Left colon (tissue), 2 donors: ENCODE results near the gene CLOCK. TPM values are rescaled to one million over a fixed set of nuclear protein-coding genes. Genes with fewer than 3 reads are reported as not detected.

Experiments used
- ATAC-seq: fragments of 200-7000 bp; cut with Tn5 transposase; one replicate; pipeline ENCODE4 v1.9.1; 2020; ENCODE audit warnings: mild to moderate bottlenecking, moderate library complexity
- DNase-seq, 2 donors: peaks; one replicate each; pipeline ENCODE4 v3.0.0-alpha.2; 2020
- intact Hi-C, 2 donors: fragments of 100-400 bp; cut with DNase I in 1 of 2; cut with micrococcal nuclease in 1 of 2; formaldehyde crosslinking; loops; one replicate each; pipeline versions ENCODE4 v1.11.2 to v1.14.0; 2022; cut with DNase I, micrococcal nuclease
- total RNA-seq, 2 donors: library from RNA; stranded (reverse); fragmentation: NEBNext Ultra II Directional; extraction: Animal tissue kit (Norgen Biotek cat#: 25700); gene quantifications; one replicate each; pipeline ENCODE4 v1.2.1, GENCODE V29; 2021
- donor health status: DM: no; HTN: no; CAD: no.
- donor health status: DM: yes; HTN: yes; CAD: no.

The CLOCK gene
- total RNA-seq, 2 donors from 2014 or later: 19.0 to 21.9 TPM

DNA sequence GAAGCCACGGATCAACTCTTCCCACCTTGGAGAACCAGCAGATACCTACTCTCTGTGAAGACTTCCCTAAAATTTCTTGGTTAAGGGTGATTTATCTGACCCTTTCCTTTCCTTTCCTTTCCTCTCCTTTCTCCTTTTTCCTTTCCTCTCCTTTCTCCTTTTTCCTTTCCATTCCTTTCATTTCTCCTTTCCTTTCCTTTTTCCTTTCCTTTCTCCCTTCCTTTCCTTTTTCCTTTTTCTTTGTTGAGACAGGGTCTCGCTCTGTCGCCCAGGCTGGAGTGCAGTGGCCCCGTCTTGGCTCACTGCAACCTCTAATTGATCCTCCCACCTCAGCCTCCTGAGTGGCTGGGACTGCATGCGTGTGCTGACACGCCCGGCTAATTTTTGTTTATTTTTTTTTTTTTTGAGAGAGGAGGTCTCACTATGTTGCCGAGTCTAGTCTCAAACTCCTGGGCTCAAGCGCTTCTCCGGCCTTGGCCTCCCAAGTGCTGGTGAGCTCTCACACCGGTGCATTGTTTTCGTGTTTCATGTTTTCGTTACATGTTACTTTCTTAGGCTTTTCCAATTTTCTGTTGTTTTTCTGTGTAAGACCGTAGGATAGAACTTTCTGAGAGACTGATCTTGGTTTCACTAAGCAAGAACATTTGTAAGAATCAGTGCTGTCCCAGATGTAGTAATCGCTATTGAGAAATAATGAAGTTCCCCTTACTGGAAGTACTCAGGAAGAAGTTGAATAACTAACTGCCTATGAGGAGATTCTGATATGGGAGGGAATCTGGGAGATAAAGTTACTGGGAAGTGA lies 149.0 kb downstream of the CLOCK start:
- intact Hi-C loops: no loop called here
- DNase-seq (no peak), ATAC-seq (no peak)

DNA sequence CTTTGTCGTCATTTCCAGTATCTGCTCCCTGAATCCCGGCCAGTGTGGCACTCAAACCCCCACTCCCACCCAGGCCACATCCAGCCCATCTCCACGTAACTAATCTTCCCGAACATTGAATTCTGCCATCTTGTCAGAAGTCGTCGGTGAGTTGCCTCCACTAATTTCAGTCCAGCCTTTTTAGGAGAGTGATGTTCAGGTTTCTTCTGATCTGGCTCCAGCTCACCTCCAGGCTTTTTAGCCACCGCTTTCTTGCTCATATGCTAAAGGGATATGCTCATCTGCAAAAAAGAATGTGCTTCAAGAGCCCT lies 149.6 kb downstream of the CLOCK start:
- intact Hi-C loops: no loop called here
- ATAC-seq (no peak), DNase-seq (peak in 1 of 2 donors; percentile 18)

DNA sequence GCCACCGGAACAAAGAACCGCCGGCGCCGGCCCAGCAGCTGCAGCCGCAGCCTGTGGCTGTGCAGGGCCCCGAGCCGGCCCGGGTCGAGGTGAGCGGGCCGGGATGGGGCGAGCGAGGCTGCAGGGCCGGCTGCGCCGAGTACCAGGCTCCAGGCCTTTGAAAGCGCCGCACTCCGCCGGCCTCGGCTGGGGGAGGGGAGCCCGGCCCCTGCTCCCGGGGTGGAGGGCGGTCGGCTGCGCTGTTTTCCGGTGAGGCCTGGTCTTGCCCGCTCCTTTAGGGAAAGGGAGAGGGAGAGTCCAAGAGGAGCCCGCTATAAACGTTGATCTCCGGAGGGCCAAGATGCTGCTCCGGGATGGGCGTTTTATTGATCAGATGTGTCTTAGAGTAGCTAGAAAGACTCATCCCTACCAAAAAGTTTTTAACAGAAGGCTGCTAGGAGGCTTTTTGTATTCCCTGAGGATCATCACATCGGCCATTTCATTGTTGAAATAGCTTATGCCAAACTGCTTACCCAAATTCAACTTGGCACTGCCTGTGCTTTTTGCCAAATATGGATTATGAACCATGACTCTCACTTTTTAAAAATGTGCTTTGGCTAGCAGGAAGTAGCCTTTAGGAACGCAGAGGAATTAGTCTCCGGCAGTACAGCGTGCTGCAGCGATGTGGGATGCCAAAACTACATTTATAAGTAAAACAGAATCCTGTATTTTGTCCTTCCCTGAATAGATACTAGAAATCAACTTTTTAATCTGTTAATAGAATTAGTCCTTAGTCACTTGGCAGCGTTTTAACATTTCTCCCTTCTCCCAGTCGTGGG lies 150.2 kb downstream of the CLOCK start:
- DNase-seq (peak; percentile 47 to 65), ATAC-seq (peak; percentile 50)
- intact Hi-C loops: no loop called here

DNA sequence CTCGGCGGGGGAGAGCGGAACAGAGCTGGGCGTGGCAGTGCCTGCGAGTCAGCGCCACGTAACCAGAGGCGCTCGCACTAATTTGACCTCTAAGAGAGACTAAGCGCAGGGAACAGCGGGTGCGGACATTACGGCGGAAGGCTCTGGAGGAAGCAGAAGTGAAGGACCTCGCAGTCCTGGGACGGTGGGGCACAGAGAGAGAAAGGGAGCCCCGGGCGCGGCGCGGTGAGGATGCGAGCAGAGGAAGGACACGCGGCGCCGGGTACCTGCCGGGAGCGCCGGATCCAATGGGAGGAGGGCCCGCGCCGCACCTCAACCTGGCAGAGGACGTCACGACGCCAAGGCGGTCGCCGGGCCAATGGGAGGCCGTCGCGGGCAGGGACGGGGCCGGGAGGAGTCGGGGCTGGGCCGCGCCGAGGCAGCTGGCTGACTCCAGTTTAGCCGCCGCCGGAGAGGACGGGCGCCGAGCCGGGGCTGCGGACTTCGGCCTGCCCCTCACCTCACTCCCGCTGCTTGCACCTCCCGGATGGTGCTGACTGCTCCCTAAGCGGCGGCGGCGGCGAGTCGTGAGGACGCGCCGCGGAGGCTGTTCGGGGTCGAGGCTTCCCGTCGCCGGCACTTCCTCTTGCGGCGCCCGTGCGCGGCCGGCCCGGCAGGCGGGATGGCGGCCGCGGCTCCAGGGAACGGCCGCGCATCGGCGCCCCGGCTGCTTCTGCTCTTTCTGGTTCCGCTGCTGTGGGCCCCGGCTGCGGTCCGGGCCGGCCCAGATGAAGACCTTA lies 151.0 kb downstream of the CLOCK start, which contains the start of gene TMEM165:
TSS of gene TMEM165 (plus strand) at position 429 of the 779 bp plus-strand sequence. CDS start at position 662, 233 bp downstream.
- intact Hi-C loops: no loop called here
- peak; percentile 94 to 95 for DNase-seq
- peak; percentile 96 for ATAC-seq

DNA sequence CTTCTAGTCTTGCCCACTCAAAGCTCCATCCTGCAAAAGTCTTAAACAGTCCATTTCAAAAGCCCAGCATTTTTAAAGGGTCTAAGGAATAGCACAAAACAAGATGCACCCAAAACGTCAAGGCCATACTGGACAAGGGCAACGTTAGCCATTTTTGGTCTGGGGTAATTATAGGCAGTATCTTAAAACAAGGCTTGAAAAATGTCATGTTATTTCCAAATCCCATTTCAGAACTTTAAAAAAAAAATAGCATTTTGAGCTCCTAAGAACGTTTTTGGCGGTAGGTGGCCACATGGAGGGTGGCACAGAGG lies 151.5 kb downstream of the CLOCK start:
- ATAC-seq (no peak), DNase-seq (no peak)
- intact Hi-C loops: no loop called here

GRCh38 chr4:55393461-55394320 lies 153.0 kb downstream of the CLOCK start:
- no peak for DNase-seq
- intact Hi-C loops: no loop called here
- no peak for ATAC-seq

- ATAC-seq (no peak), DNase-seq (no peak)
- intact Hi-C loops: no loop called here
Observed at GRCh38 chr4:55386840-55387239, 159.9 kb downstream of the CLOCK start.

- intact Hi-C loops: no loop called here
- ATAC-seq: peak; percentile 68
- no peak for DNase-seq
Observed at GRCh38 chr4:55386073-55386472, 160.6 kb downstream of the CLOCK start.

DNA sequence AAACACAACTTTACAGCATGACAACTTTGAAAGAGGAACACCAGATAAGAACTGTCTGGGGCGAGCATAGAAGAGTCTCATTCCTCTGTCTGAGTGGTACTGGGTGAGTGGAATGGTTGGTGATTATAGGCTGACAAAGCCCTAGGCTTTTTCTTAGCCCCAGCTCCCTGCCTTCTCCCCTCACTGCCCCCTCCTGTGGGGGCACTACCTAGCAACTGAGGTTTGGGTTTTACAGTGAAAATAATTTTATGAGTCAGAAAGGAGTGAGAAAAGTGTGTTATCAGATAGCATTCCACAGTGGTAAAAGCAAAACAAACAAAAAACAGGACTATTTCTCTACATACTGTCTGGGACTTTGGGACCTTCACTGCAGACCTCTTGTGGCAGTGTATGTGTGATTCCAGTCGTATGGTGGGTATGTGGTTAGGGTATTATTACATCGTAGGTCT lies 161.5 kb downstream of the CLOCK start:
- intact Hi-C loops: no loop called here
- ATAC-seq (no peak), DNase-seq (no peak)

- intact Hi-C loops: no loop called here
- DNase-seq (no peak), ATAC-seq (no peak)
Observed at GRCh38 chr4:55382488-55383003, 164.2 kb downstream of the CLOCK start.

- no peak for DNase-seq
- no peak for ATAC-seq
- intact Hi-C loops: no loop called here
Observed at GRCh38 chr4:55381502-55381901, 165.2 kb downstream of the CLOCK start.

- no peak for DNase-seq
- ATAC-seq: no peak
- intact Hi-C loops: no loop called here
Observed at GRCh38 chr4:55380576-55380975, 166.1 kb downstream of the CLOCK start.

GRCh38 chr4:55378617-55379467 lies 167.9 kb downstream of the CLOCK start:
- intact Hi-C loops: no loop called here
- peak; percentile 62 for ATAC-seq

More at GRCh38 chr4:55378617-55379467, 167.9 kb downstream of the CLOCK start:
- DNase-seq: peak; percentile 49 to 61

Other genes with a start within 250 kb of the CLOCK start
- 10 to 100 TPM; 14.1 to 16.2 TPM for gene SRD5A3, start 200.7 kb downstream of the CLOCK start, total RNA-seq
- gene TMEM165, start 151.0 kb downstream of the CLOCK start, total RNA-seq: 10 to 100 TPM; 65.8 to 71.9 TPM
- gene PDCL2, start 45.3 kb upstream of the CLOCK start, total RNA-seq: not detected
- under 1 TPM; 0.42 to 0.67 TPM for gene NMU, start 89.4 kb upstream of the CLOCK start, total RNA-seq